ENCODE measurements around the gene ZNF619. TPM values are rescaled to one million over a fixed set of nuclear protein-coding genes. Genes with fewer than 3 reads are reported as not detected.

The ZNF619 gene
- total and polyA plus RNA-seq, 9 of the 15 experiments (the other 6 are each of a cell fraction or from before 2014, with no cell fraction given): 1.3 to 9.1 (median 6.3) TPM

- TF ChIP-seq ZNF395 (CRISPR knock-in tag; IDR thresholded peaks at IDR 0.05) (peak; percentile 69), RBM22 (IDR thresholded peaks at IDR 0.05; ENCODE audit: low read depth, low read length, poor library complexity, severe bottlenecking) (no peak), CREB3 (tag; conservative IDR thresholded peaks at IDR 0.05; ENCODE audit: low read depth) (no peak), CTBP1 (IDR thresholded peaks at IDR 0.05; ENCODE audit: borderline replicate concordance) (peak; percentile 56), CBX3 (IDR thresholded peaks at IDR 0.05; ENCODE audit: borderline replicate concordance in 1 of 2, low read length in 2 of 2) (peak in 1 of 2 experiments; percentile 28; a peak in 1 of 3 replicates), PHB2 (IDR thresholded peaks at IDR 0.05; ENCODE audit: low read depth) (no peak), NKRF (IDR thresholded peaks at IDR 0.05; ENCODE audit: borderline replicate concordance) (no peak), CREM (IDR thresholded peaks at IDR 0.05; ENCODE audit: low read depth) (peak; percentile 86), FOS (IDR thresholded peaks at IDR 0.05; ENCODE audit: extremely low read depth, insufficient read length) (no peak), CTCF (IDR thresholded peaks at IDR 0.05 in 2 of 3, conservative IDR thresholded peaks at IDR 0.05 in 1 of 3; ENCODE audit: insufficient read depth in 2 of 3, low read depth in 1 of 3, low read length in 3 of 3) (peak; percentile 63 to 72 (median 64)), PKNOX1 (IDR thresholded peaks at IDR 0.05) (peak; percentile 24; the same call in 1 of the 2 replicates), E2F8 (IDR thresholded peaks at IDR 0.05; ENCODE audit: low read depth, partially characterized antibody) (no peak), ILK (tag; IDR thresholded peaks at IDR 0.05; ENCODE audit: borderline replicate concordance, low read depth) (no peak)
Observed at GRCh38 chr3:40505599-40506462, 28.9 kb downstream of the ZNF619 start, which contains the start of gene ZNF620 (continued).

Measured in K562 (cell line).